Activated naive CD4-positive, alpha-beta T cell treated with anti-CD3 and anti-CD28 coated beads, Interleukin-2, amount 50 U/mL, for 72 hours (primary cell): Measurements from ENCODE around the gene ZNF821. TPM values are rescaled to one million over a fixed set of nuclear protein-coding genes. Genes with fewer than 3 reads are reported as not detected.
"Not testable (repeated sequence)": the region's sequence is repeated elsewhere in the genome, so short reads cannot be mapped to it uniquely, and the experiment has no call there.

Experiments used
- ATAC-seq, 2 donors: fragments of 150-1000 bp; cut with Tn5 transposase; 2 replicates each; pipeline ENCODE4 v1.10.0; 2021; ENCODE audit warnings: mild to moderate bottlenecking in 2 of 2, moderate library complexity in 2 of 2
- DNase-seq, 2 donors: peaks; one replicate each; pipeline ENCODE4 v3.0.0; 2021 to 2022; ENCODE audit warnings: low spot score in 2 of 2
- H3K27ac Mint-ChIP-seq, 2 donors: one replicate each; pipeline ENCODE4 v1.8.0; 2022; ENCODE audit warnings: mild to moderate bottlenecking in 2 of 2, mixed read lengths in 2 of 2
- H3K36me3 Mint-ChIP-seq, 2 donors: one replicate each; pipeline ENCODE4 v1.8.0; 2022; ENCODE audit warnings: mixed read lengths in 2 of 2
- H3K9me3 Mint-ChIP-seq, 2 donors: one replicate each; pipeline ENCODE4 v1.8.0; 2022; ENCODE audit warnings: mixed read lengths in 2 of 2
- total RNA-seq, 2 donors: library from RNA; stranded (reverse); gene quantifications; one replicate each; pipeline ENCODE4 v1.2.3, GENCODE V29; 2022

ZNF821 gene
- total RNA-seq, 2 donors from 2014 or later: 6.6 to 7.3 TPM

DNA sequence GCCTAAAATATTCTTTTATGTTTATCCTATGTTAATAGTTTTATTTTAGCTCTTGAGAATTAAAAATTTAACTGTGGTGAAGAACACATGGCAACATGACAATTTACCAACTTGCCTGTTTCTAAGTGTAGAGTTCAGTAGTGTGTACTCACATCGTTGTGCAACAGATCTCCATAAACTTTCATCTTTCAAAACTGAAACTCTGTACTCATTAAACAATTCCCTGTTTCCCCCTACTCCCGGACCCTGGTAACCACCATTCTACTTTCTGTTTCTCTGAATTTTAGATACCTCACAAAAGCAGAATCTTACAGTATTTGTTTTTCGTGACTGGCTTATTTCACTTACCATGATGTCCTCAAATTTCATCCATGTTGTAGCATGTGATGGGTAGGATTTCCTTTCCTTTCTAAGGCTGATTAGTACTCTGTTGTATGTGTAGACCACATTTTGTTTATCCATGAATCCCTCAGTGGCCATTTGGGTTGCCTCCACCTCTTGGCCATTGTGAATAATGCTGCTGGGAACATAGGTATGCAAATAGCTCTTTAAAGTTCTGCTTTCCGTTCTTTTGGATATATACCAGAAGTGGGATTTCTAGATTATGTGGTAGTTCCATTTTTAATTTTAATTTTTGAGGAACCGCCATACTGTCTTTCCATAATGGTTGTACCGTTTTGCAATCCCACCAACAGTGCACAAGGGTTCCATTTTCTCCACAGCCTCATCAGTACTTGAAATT, 28.7 kb upstream of the ZNF821 start:
- Mint-ChIP-seq H3K27ac (peak overlapping the region in 1 of 2 donors; percentile 35), H3K36me3 (peaks cover 15 to 45% of the 10 kb centered on the region in 2 donors), H3K9me3 (no peaks in the 10 kb centered on the region)
- DNase-seq (no peak), ATAC-seq (peak in 1 of 2 donors; percentile 37)

- no peak for ATAC-seq
- no peak for DNase-seq
- H3K27ac Mint-ChIP-seq: no peak overlapping the region
- no peaks in the 10 kb centered on the region for H3K9me3 Mint-ChIP-seq
- H3K36me3 Mint-ChIP-seq: peaks cover 9 to 29% of the 10 kb centered on the region in 2 donors
Measured at GRCh38 chr16:71911121-71911520, 27.1 kb upstream of the ZNF821 start.

DNA sequence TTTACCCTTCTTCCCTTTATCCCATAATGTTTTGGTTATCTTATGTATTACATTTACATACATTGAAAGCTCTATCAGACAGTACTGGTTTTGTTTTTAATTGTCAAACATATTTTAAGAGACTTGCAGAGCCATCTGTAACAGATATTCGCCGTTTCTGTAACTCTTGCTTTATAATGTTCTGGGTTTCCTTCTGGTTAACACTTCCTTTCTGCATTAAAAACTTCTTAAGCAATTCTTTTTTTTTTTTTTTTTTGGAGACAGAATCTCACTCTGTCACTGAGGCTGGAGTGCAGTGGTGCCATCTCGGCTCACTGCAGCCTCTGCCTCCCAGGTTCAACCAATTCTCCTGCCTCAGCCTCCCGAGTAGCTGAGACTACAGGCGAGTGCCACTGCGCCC, 21.8 kb upstream of the ZNF821 start:
- peaks cover 0 to 18% of the 10 kb centered on the region in 2 donors for H3K36me3 Mint-ChIP-seq
- DNase-seq, ATAC-seq, H3K9me3 Mint-ChIP-seq: not testable (repeated sequence)
- peak overlapping the region; percentile 73 to 75 for H3K27ac Mint-ChIP-seq

DNA sequence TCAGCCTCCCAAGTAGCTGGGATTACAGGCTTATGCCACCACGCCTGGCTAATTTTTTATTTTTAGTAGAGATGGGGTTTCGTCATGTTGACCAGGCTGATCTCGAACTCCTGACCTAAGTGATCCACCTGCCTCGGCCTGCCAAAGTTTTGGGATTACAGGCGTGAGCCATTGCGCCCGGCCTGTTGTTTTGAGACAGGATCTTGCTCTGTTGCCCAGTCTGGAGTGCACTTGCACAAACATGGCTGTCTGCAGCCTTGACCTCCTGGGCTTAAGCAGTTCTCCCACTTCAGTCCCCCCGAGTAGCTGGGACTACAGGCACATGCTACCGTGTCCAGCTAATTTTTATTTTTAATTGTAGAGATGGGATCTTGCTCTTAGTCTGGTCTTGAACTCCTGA, 20.3 kb upstream of the ZNF821 start:
- DNase-seq: no peak
- no peaks in the 10 kb centered on the region for H3K9me3 Mint-ChIP-seq
- H3K27ac Mint-ChIP-seq: peak overlapping the region in 1 of 2 donors; percentile 79
- H3K36me3 Mint-ChIP-seq: peaks cover 0 to 13% of the 10 kb centered on the region in 2 donors
- ATAC-seq: no peak

GRCh38 chr16:71903608-71904007, 19.6 kb upstream of the ZNF821 start:
- no peak overlapping the region for H3K27ac Mint-ChIP-seq
- DNase-seq (no peak), ATAC-seq (no peak)
- no peaks in the 10 kb centered on the region for H3K9me3 Mint-ChIP-seq
- peaks cover 0 to 7% of the 10 kb centered on the region in 2 donors for H3K36me3 Mint-ChIP-seq

GRCh38 chr16:71902656-71903365, 18.8 kb upstream of the ZNF821 start:
- Mint-ChIP-seq H3K36me3 (peaks cover 0 to 7% of the 10 kb centered on the region in 2 donors), H3K27ac (peak overlapping the region in 1 of 2 donors; percentile 13), H3K9me3 (no peaks in the 10 kb centered on the region)
- DNase-seq (no peak), ATAC-seq (no peak)

DNA sequence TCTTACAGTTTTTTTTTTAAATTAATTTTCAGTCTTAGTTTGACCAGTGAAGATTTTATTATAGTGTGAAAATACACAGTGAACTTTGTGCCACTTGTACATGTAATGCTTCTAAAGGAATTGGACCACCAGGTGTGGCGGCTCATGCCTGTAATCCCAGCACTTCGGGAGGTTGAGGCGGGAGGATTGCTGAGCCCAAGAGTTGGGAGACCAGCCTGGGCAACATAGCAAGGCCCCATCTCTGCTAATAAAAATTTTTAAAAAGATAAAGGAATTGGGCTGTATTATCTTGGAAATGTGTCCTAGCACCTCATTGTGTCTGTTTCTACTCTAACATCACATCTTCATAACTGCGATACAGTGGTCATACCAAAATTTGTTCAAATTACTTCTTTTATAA, 15.2 kb upstream of the ZNF821 start:
- H3K9me3 Mint-ChIP-seq: no peaks in the 10 kb centered on the region
- H3K27ac Mint-ChIP-seq: peak overlapping the region in 1 of 2 donors; percentile 90
- ATAC-seq: no peak
- peaks cover 5 to 30% of the 10 kb centered on the region in 2 donors for H3K36me3 Mint-ChIP-seq
- no peak for DNase-seq

- Mint-ChIP-seq H3K36me3 (peaks cover 5 to 23% of the 10 kb centered on the region in 2 donors), H3K9me3 (no peaks in the 10 kb centered on the region), H3K27ac (peak overlapping the region; percentile 97)
- DNase-seq (no peak), ATAC-seq (no peak)
Measured at GRCh38 chr16:71896764-71897368, 12.9 kb upstream of the ZNF821 start.

DNA sequence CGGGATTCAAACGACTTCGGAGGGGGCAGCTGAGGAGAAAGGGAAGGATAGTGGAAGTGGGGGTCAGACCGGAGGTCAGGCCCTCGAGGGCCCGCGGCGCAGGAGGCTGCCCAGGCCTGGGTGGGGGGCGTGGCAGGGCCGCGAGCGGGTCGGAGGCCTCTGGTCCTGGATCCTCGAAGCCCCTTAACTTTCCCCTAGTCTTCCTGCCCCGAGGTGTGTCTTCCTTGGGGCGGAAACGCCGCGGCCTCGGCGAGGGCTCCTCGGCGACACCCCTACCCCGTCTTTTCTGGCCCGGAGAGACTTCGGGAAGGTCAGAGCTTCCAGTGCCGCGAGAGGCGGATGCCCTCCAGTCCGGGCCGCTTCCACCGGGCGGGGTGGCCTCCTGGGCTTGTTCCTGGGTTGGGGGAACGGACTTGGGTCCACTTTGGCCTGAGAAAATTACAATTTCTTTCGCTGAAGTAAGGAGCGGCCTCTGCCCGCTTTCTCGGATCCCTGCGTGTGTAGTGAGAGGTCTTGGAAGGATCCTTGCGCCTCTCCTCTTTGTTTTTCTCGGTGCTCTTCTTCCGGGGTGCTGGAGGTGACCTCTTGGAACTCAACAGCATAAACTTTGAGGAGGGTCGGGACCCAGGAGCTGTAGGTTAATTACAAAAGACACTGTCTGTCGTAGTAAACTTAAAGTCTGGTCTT, 11.8 kb upstream of the ZNF821 start:
- H3K36me3 Mint-ChIP-seq: peaks cover 5 to 23% of the 10 kb centered on the region in 2 donors
- no peaks in the 10 kb centered on the region for H3K9me3 Mint-ChIP-seq
- DNase-seq: no peak
- H3K27ac Mint-ChIP-seq: peak overlapping the region; percentile 97
- ATAC-seq: peak; percentile 16 to 46

DNA sequence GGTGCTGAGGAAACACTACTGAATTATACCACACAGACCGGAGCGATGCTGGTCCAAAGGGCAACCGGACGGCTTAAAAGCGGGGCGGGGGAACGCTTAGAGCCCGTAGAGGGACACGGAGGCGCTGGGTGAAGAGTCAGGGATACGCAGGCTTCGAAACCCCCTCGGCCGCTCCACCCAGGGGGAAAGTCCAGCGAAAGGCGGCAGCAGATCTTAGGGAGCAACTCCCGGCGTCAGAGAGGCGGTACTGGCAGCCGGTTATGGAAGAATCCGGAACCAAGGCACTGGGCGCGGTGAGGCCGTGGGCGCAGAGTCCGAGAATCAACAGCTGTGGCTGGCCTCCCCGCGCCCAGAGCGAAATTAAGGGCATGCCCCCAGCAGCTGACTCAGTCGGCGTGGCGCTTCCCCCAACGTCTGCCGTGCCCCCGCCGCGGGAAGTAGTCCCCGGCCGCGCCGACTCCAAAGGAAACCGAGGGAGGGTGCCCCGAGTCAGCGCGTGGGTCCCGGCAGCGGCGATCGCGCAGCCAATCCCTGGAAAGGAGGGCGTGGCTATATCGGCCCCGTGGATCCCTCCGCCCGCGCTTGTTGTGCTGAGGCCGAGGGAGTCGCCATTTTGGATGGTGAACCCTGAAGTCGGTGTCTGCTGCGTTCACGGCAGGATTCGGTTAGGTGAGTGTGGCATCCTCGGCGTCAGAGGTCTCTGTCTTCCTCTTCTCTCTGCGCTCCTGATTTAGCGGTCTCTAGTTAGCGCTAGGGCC, 11.1 kb upstream of the ZNF821 start, which contains the start of gene IST1:
IST1 (plus strand) TSS at position 611 of the 758 bp plus-strand sequence. CDS start 20,110 bp downstream, outside the sequence.
- H3K36me3 Mint-ChIP-seq: peaks cover 5 to 23% of the 10 kb centered on the region in 2 donors
- no peaks in the 10 kb centered on the region for H3K9me3 Mint-ChIP-seq
- peak within 1 kb of the TSS; percentile 97 for H3K27ac Mint-ChIP-seq
- ATAC-seq (peak; percentile 88 to 95), DNase-seq (peak; percentile 98 to 99)

GRCh38 chr16:71894229-71894920, 10.4 kb upstream of the ZNF821 start:
- Mint-ChIP-seq H3K36me3 (peaks cover 5 to 23% of the 10 kb centered on the region in 2 donors), H3K9me3 (no peaks in the 10 kb centered on the region), H3K27ac (peak overlapping the region; percentile 73 to 97)
- ATAC-seq: peak; percentile 6 to 32
- peak; percentile 29 to 65 for DNase-seq

DNA sequence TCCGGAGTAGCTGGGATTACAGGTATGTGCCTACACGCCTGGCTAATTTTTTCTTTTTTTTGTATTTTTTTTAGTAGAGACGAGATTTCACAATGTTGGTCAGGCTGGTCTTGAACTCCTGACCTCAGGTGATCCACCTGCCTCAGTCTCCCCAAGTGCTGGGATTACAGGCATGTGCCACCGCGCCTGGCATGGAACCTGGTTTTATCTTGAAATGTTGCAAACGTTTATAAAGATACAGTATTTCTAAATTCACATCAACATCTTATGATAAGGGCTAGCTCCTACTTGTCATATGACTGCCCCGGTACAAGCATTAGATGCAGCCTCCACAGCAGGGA, 9.9 kb upstream of the ZNF821 start:
- peak overlapping the region; percentile 73 to 97 for H3K27ac Mint-ChIP-seq
- ATAC-seq: no peak
- H3K9me3 Mint-ChIP-seq: no peaks in the 10 kb centered on the region
- peaks cover 5 to 23% of the 10 kb centered on the region in 2 donors for H3K36me3 Mint-ChIP-seq
- no peak for DNase-seq

- Mint-ChIP-seq H3K36me3 (no peaks in the 10 kb centered on the region), H3K27ac (no peak overlapping the region), H3K9me3 (no peaks in the 10 kb centered on the region)
- ATAC-seq (no peak), DNase-seq (no peak)
Measured at GRCh38 chr16:71889147-71889546, 5.2 kb upstream of the ZNF821 start.

GRCh38 chr16:71885261-71885650, 1.3 kb upstream of the ZNF821 start:
- DNase-seq: no peak
- Mint-ChIP-seq H3K36me3 (peaks cover 0 to 4% of the 10 kb centered on the region in 2 donors), H3K27ac (peak overlapping the region in 1 of 2 donors; percentile 46), H3K9me3 (no peaks in the 10 kb centered on the region)
- no peak for ATAC-seq

DNA sequence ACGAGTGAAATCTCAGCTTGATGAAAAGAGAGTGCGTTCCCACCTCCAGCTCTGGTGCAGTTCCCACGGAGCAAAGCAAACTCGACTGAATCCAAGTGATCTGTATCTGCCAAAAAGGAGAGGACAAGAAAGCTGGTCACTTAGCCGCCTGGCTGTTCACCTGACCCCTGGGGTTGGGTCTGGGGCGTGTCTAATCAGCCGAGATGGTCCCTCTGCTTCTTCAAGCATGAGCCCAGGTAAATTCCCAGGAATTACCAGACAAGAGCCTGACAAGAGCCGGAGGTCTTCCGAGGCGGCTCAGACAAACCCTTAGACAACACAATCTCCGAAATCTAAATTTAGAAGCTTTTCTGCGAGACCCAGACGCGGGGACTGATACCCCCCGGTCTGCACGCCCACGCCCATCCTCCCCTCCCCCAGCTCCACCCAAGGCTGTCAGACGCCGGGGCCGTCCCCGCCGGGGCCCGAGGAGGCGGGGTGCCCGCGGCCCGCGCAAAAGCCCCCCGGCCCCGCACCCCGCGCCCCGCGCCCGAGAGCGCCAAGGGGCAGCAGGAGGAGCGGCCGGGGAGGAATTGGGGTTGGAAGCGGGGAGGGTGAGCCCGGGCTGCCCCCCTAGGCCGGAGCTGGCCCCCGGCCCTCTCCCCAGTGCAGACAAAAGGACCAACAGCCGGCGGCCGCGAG, 674 bp downstream of the ZNF821 start:
- no peaks in the 10 kb centered on the region for H3K9me3 Mint-ChIP-seq
- H3K27ac Mint-ChIP-seq: peak overlapping the region in 1 of 2 donors; percentile 78
- DNase-seq (peak in 1 of 2 donors; percentile 42), ATAC-seq (peak; percentile 21 to 40)
- H3K36me3 Mint-ChIP-seq: peaks cover 4 to 7% of the 10 kb centered on the region in 2 donors
